ENCODE measurements around the gene REXO2.

REXO2 gene

DNA sequence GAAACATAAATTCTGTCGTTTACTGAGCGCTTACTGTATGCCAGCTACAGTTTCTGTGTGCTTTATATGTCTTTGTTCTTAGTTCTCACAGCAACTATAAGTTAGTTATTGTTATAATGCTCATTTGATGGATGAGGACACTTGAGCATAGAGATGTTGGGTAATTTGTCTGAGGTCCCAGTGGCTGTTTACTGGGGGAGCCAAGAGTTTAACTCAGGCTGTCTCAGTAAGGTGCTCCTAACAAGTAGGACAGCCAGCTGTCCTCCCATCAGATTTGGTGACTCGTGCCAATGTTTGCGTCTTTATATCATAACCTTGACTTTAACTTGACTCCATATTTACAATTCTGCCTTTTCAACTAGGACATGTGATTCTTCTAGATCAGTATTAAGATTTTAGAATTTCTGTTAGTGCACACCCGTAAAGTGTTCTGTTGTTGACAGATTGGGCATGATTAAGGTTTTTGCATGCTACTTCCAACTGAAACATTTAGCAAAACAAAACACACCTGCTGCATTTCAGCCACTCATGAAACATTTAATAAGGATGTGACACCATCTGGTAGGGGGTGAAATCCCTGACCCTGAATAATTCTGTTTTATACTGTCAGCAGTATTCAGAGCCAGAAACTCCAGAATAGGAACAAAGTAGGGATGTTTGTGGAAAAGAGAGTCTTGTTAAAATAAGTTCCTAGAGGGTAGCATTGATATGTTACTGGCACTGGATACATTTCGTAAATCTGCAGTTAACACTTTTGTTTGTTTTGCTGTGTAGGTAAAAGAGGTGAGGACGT, 1.9 kb downstream of the REXO2 start:
- DNase-seq (ENCODE audit: low read depth in 2 of 3, low spot score in 1 of 3), result no peak

DNA sequence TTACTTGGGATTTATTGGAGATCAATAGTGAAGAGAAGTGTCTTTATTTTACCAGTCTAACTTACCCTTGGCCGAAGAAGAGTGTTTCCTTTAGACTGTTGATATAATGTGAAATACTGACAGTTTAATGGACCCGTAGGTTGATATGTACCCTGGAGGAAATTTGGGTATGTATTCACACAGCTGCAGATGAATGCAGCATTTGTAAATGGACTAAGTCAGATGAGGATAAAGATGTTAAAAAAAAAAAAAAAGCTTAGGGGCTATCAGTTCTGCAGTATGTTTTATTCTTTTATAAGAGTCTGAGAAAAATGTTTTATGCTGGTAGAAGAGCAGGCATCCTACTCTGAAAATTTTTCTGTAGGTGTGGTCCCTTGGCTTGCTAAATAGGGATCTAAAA, 2.7 kb downstream of the REXO2 start:
- no peak for DNase-seq (ENCODE audit: low read depth in 2 of 3, low spot score in 1 of 3)

DNA sequence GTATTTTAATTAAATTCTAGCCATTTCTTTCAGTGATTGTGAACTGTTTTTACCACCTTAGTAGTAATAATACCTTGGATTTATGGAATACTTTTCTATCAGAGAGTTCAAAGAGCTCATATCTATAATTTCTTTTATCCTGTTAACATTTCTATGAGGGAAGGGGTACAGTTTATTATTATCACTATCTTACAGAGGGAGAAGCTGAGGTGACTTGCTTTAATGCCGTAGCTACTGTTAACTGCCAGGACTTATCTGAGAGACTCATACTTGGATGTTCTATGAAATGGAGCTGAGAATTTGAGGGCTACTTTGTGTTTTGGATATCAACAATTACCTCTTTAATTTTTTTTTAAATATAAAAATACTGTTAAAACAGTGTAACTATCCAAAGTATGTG, 3.3 kb downstream of the REXO2 start:
- no peak for DNase-seq (ENCODE audit: low read depth in 2 of 3, low spot score in 1 of 3)

DNA sequence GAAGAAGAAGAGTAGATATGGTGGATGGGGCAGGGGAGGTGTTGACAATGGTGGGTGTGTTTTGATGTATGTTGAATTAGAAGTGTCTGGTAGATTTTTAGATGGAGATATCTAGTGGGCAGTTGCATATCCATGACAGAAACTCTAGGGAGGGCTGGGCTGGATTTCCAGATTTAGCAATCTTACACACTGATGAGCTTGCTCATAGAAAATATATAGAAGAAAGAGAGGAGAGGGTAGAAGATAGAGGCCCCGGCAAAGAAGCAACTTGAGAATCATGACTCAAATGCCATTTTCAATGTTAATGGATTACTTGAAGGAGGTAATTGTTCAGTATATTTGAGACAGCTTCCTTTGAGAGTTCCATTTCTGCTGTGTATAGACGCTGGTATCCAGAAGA, 8.2 kb downstream of the REXO2 start:
- no peak for DNase-seq (ENCODE audit: low read depth in 2 of 3, low spot score in 1 of 3)

DNA sequence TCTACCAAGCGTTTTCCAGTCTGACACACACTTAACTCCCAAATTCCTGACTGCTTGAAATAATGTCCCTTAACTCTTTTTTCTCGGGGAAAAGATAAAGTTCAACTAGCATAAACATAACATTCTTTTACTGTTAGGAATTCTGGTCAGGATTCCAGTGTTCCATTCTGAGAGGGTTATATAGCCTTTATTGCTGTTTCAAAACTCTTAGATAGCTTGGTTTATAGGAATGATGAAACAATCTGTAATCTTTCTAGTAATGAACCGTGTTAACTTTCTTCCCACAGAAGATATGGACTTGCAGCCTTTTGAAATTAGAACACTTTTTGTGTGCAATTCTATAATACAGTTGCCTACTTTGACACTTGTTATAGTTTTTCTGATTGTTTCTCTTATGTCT, 8.6 kb downstream of the REXO2 start:
- no peak for DNase-seq (ENCODE audit: low read depth in 2 of 3, low spot score in 1 of 3)

DNA sequence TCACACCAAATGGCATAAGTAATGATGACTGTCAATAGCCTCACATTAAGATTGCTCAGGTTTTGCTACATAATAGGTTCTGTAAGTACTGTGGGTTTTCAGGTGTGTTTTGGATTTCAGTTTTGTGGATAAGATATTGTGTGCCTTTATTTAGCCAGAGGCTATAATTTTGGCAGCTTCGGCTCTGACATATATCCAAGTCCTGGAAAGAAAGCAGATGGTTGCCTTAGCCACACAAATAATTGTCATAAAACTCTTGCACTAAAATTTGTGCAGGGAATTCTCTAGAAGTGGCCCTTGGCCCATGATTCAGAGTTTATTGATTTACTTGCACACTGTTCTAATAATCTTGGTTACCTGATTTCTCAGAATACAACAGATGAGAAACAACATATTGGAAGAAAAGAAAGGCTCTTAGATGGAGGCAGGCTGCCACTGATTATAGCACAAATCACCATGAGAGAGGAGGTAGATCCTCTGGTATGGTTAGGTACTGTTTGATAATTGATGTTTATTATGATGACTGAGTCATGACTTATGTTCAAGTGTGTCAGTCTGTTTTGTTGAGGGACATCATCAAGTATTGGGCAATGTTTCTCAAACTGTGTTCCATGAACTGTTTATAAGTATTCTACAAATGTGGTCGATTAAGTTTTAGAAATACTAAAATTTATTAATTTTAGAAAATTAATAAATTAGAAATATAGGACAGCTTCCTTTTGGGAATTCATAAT, 9.6 kb downstream of the REXO2 start:
- DNase-seq (ENCODE audit: low read depth in 2 of 3, low spot score in 1 of 3), result no peak

DNA sequence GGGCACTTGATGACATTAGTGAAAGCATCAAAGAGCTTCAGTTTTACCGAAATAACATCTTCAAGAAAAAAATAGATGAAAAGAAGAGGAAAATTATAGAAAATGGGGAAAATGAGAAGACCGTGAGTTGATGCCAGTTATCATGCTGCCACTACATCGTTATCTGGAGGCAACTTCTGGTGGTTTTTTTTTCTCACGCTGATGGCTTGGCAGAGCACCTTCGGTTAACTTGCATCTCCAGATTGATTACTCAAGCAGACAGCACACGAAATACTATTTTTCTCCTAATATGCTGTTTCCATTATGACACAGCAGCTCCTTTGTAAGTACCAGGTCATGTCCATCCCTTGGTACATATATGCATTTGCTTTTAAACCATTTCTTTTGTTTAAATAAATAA, 10.6 kb downstream of the REXO2 start:
- DNase-seq (ENCODE audit: low read depth in 2 of 3, low spot score in 1 of 3), result no peak

DNA sequence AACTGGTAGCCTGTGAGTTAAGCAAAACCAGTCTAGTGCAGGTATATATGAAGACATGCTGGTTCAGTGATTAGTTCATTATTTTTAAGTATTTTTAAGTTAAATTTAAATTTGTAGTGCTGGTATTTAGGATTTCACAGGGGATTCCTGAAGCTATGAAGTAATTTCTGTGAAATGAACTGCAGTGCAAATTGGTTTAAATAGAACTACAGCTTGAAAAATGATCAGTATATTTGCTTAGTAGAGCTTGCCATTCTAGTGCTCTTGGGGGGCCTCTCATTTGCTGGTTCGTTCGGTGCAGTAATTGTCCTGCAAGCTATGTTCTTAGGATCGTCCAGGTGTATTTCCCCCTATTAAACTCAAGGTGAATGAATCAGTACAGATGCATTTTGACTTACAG, 13.1 kb downstream of the REXO2 start:
- no peak for DNase-seq (ENCODE audit: low read depth in 2 of 3, low spot score in 1 of 3)

DNA sequence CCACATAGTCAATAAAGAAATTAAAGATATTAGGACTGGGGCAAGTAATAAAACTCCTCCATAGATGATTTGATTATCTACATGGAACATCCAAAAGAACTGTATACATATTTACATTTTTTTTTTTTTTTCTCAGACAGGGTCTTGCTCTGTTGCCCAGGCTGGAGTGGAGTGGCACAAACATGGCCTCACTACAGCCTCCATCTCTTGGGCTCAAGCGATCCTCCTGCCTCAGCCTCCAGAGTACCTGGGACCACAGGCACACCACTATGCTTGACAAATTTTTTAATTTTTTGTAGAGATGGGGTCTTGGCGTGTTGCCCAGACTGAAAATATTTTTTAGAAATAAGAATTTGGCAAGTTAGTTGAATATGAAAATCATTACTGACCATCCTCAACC, 24.7 kb downstream of the REXO2 start:
- no peak for DNase-seq (ENCODE audit: low read depth in 2 of 3, low spot score in 1 of 3)

DNA sequence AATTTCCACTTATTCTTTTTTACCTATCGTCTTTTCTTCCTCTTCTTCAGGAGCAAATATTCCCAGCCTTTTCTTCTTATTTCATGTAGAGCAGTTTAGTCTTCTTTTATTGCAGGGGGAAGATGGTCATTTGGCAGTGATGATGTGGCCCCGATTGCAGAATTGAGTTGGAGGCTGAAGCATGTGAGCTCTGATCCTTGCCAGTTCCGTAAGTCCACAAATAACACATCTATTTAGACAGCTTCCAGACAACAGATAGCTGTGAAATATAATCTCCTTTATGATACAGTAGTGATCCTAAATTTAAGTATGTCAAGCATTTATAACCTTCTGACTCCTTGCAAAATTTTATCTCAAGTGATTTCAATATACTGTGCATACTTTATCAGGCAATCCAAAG, 27.5 kb downstream of the REXO2 start:
- no peak for DNase-seq (ENCODE audit: low read depth in 2 of 3, low spot score in 1 of 3)

DNA sequence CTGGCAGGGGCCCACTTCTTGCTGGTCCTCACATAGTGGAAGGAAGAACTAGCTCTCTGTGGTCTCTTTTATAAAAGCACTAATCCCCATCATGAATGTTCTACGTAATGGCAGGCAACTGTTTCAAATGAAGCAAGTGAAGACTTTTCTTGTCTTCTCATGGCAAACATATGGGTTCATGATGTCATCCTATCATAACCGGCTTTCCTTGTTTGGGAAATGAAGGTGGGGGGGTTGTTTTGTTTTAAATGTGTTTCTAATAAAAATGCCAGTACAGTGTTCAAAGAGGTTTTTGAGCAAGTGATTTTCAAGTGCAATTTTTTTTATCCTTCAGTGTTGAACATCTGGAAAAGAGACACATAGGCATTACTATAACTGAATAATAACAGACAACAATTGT, 33.4 kb downstream of the REXO2 start:
- DNase-seq (ENCODE audit: low read depth in 2 of 3, low spot score in 1 of 3), result no peak

DNA sequence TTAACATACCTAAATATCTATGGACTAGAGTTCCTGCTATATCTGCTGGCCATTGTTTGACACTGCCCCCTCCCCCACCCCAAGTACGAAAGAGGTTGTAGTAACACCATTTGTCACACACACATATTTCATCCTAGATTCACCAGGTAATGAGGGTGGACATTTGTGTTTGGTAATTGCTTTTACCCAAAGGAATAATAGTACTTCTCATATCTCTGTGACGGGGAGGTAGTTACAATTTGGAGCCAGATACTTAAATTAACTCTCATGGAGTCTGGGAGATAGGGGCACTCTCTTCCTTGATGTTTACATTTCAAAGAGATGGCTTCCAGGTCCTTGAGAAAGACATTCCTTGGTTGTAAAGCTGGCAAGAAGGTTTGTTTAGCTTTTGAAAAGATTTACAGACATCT, 38.7 kb downstream of the REXO2 start:
- DNase-seq (ENCODE audit: low read depth in 2 of 3, low spot score in 1 of 3), result no peak

DNA sequence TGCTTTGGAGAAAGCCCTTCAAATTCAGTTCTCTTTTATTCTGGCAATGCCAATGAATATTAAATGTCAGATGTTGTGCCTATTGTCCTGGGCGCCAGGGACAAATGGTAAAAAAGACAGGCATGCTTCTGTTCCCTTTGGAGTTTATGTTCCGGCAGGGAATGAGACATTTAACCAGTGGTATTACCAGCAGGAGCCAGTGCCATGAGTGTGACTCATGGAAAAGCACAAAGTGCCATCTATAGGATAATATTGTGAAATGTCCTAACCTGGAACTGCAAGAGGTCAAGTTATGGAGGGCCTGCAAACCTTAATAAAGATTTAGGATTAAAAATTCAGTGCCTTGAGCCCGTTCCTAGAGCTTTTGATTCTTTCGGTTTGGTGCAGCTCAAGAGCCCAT, 39.5 kb downstream of the REXO2 start:
- DNase-seq (ENCODE audit: low read depth in 2 of 3, low spot score in 1 of 3), result no peak

DNA sequence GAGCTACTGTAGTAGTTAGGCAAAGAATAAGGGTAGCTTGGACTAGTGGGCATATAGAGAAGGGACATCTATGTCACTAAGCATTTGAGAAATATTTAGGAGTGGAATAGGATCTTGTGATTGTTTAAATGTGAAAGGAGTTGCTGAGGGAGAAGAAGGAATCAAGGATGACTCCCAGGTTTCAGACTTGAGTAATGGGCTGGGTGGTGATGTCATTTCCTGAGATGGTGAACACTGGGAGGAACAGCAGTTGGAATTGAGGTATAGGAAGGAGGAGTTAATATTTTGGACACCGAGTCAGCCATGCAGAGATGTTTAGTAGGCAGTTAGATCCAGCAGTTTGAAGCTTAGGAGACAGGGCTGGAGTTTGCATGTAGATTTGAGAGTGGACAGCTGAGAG, 40.1 kb downstream of the REXO2 start:
- DNase-seq (ENCODE audit: low read depth in 2 of 3, low spot score in 1 of 3), result no peak

DNA sequence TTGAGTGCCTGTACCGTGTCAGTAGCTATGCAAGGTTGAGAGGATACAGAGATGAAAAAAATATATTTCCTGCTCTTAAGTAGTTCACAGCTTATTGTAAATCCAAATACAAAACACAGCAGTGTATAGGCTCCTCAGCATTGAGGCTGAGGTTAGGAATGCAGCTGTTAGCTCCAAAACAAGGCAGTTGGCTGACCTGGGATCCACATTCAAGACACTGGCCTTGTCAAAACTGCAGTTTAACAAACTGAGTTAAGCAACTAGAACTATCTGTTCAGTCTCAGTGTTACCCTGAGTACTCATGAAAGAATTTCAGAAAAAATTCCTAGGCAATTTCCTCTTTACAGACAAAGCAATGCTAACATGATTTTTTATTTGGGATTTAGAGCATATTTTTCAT, 42.8 kb downstream of the REXO2 start:
- no peak for DNase-seq (ENCODE audit: low read depth in 2 of 3, low spot score in 1 of 3)

DNA sequence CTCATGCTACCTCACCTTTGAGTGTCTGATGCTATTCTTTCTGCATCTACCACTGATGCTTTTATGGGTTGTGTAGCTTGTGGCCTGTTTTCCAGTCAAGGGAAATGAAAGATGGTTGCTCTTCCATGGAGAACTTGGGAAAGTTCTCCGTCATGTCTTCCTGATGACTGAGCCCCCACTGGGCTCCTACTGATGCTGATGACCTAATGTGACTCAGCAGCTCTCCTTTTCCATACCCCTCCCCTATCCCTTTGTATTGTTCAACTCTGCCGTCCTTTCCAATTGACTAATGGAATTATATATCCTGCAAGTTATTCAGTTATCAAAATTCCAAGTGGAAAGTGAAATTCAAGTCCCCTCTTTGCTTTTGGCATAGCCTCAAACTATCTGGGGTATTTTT, 44.7 kb downstream of the REXO2 start:
- DNase-seq (ENCODE audit: low read depth in 2 of 3, low spot score in 1 of 3), result no peak

DNA sequence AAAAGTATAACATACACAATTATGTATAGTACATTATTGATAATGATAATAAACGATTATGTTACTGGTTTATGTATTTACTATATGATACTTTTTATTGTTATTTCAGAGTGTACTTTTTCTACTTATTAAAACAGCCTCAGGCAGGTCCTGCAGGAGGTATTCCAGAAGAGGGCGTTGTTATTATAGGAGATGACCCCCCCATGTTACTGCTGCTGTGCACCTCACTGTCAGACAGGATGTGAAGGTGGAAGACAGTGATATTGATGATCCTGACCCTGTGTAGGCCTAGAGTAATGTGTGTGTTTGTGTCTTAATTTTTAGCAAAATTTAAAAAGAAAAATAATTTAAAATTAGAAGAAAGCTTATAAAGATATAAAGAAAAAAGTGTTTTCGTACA, 57.6 kb downstream of the REXO2 start:
- no peak for DNase-seq (ENCODE audit: low read depth in 2 of 3, low spot score in 1 of 3)

DNA sequence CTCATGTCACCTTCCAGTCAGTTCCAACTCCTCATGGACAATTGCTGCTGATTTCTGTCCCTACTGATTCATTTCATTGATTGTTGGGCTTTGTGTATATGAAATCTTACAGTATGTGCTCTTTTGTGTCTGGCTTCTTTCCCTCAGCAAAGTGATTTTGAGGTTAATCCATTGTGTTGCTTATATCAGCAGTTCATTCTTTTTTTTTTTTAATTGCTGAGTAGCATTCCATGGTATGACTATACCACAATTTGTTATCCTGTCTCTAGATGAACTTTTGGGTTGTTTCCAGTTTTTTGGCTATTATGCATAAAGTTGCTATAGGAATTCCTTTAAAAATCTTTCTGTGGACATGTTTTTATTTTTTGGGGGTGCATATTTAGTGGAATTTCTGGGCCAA, 60.5 kb downstream of the REXO2 start:
- DNase-seq (ENCODE audit: low read depth in 2 of 3, low spot score in 1 of 3), result no peak
